NCI-H1105 (cell line): ENCODE results near the gene TPSG1.

Source experiments
- DNase-seq: peaks from one replicate; lab custom pipeline; 2025; lab: John Stamatoyannopoulos, UW

Gene TPSG1

GRCh38 chr16:1176280-1176897, 48.7 kb downstream of the TPSG1 start:
- no peak for DNase-seq

- no peak for DNase-seq
Observed at GRCh38 chr16:1175566-1176279, 49.3 kb downstream of the TPSG1 start.

- DNase-seq = no peak
Observed at GRCh38 chr16:1174477-1175357, 50.4 kb downstream of the TPSG1 start.

DNA sequence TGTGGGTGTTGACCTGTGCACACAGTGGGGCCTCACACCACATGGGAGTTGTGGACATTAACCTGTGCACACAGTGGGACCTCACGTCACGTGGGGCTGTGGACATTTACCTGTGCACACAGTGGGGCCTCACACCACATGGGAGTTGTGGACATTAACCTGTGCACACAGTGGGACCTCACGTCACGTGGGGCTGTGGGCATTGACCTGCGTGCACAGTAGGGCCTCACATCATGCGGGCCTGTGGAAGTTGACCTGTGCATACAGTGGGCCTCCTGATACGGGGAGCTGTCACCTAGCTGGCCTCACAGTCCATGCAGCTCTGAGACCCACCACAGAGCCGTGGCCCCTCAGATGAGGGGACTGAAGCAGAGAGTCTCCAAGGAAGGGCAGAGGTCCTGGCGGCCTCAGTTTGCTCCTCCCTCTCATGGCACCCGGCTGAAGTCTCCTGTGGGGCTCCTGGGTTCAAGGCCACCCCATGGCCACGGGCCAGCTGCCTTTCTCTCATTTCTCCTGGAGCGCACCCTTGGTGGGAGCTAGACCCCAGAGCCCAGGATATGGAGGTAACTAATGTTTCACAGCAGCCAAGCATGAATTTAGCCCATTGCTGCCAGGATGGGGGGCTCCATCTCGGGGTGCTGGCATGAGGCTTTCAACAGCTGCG, 51.1 kb downstream of the TPSG1 start:
- DNase-seq = no peak

GRCh38 chr16:1172651-1173050, 52.4 kb downstream of the TPSG1 start:
- no peak for DNase-seq

DNA sequence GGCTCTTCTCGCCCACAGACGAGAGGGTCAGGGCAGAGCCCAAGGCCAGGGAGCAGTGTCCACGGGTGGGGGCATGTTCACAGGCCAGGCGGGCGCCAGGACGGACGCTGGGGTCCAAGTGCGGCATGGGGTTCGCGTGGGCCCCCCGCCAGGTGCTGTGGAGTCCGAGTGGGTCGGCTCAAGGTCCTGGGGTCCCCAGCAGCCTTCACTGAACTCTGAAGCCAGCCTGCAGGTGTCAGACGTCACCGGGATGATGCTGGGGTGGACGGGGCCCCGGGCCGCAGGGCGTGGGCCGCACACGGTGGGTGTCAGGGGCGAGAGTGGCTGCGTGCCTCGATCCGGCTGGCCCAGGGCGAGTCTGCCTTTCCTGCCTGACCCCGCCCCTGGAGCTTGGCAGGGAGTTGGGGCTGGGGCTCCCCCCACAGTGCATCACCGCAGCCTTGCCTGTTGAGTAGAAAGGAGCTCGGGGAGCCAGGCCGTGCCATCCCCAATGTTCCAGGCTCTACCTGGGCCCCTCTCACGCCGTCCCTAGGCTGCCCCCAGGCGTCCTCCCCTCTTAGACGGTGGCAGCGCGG, 53.1 kb downstream of the TPSG1 start:
- no peak for DNase-seq
